Cardiac muscle cell (in vitro differentiated cells and primary cell): Measurements from ENCODE around the gene ANO5. TPM values are rescaled to one million over a fixed set of nuclear protein-coding genes. Genes with fewer than 3 reads are reported as not detected.

Source experiments
- DNase-seq, 2 donors: peaks; one replicate each; pipeline versions ENCODE4 v3.0.0 to v3.0.0-alpha.2; 2010 to 2017; ENCODE audit warnings: low read depth in 1 of 2, low spot score in 1 of 2
- H3K27ac ChIP-seq: fragments of 200-600 bp; sonication (generic); 2 replicates; pipeline ENCODE4 v1.5.1; 2016
- H3K27me3 ChIP-seq: fragments of 200-600 bp; sonication (generic); 2 replicates; pipeline ENCODE4 v1.6.0; 2016; ENCODE audit warnings: control low read depth
- H3K36me3 ChIP-seq: fragments of 200-600 bp; sonication (generic); 2 replicates; pipeline ENCODE4 v1.5.1; 2016; ENCODE audit warnings: control low read depth
- H3K4me1 ChIP-seq: fragments of 200-600 bp; sonication (generic); 2 replicates; pipeline ENCODE4 v1.8.1; 2017; ENCODE audit warnings: low read depth, mild to moderate bottlenecking, mixed run types
- H3K4me3 ChIP-seq: fragments of 200-600 bp; sonication (generic); 2 replicates; pipeline ENCODE4 v1.5.1; 2016; ENCODE audit warnings: mild to moderate bottlenecking
- H3K9me3 ChIP-seq: fragments of 200-600 bp; sonication (generic); 2 replicates; pipeline ENCODE4 v1.5.1; 2017; ENCODE audit warnings: low read depth, mild to moderate bottlenecking, control low read depth
- polyA plus RNA-seq: library from polyadenylated mRNA; unstranded; fragments of >200 nt; fragmentation: Nextera tagmentation; extraction: Ambion mirVana; gene quantifications from 2 replicates; pipeline ENCODE4 v1.2.1, GENCODE V29; 2016
- total RNA-seq: library from RNA; depleted of rRNA; stranded (reverse); fragments of >200 nt; gene quantifications from 2 replicates; pipeline ENCODE4 v1.2.3, GENCODE V29; 2016
- TF ChIP-seq, protein P1 (sequence below): IDR thresholded peaks from 2 replicates; pipeline ENCODE4 v1.5.1; 2012; ENCODE audit warnings: low read depth, mild to moderate bottlenecking, low read length

ANO5 gene
- total and polyA plus RNA-seq, 2 experiments from 2014 or later: 5.3 to 10.9 TPM

DNA sequence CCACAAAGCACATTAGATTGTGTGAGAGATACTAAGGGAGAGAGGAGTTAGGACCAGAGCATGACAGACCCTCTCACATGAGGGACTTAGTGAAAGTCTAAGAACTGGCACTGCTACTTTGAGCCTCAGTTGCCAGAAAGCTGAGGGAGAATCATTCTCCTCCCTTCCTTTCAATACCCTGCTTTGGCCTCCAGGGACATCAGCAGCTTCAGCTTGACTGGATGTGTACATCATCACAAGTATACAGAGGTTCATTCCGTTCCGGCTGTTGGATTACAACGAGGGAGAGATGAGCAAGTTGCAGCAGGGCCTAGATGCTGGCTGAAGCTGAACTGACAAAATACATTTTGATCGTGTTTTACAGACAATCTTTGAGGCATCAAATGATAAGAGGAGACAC lies 15.7 kb upstream of the ANO5 start:
- Histone ChIP-seq H3K4me3 (no peak overlapping the region), H3K27ac (no peak overlapping the region), H3K4me1 (no peaks in the 10 kb centered on the region), H3K27me3 (no peaks in the 10 kb centered on the region), H3K36me3 (no peaks in the 10 kb centered on the region), H3K9me3 (no peaks in the 10 kb centered on the region)
- no peak for DNase-seq
- TF ChIP-seq, protein P1, sequence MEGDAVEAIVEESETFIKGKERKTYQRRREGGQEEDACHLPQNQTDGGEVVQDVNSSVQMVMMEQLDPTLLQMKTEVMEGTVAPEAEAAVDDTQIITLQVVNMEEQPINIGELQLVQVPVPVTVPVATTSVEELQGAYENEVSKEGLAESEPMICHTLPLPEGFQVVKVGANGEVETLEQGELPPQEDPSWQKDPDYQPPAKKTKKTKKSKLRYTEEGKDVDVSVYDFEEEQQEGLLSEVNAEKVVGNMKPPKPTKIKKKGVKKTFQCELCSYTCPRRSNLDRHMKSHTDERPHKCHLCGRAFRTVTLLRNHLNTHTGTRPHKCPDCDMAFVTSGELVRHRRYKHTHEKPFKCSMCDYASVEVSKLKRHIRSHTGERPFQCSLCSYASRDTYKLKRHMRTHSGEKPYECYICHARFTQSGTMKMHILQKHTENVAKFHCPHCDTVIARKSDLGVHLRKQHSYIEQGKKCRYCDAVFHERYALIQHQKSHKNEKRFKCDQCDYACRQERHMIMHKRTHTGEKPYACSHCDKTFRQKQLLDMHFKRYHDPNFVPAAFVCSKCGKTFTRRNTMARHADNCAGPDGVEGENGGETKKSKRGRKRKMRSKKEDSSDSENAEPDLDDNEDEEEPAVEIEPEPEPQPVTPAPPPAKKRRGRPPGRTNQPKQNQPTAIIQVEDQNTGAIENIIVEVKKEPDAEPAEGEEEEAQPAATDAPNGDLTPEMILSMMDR: no peak

DNA sequence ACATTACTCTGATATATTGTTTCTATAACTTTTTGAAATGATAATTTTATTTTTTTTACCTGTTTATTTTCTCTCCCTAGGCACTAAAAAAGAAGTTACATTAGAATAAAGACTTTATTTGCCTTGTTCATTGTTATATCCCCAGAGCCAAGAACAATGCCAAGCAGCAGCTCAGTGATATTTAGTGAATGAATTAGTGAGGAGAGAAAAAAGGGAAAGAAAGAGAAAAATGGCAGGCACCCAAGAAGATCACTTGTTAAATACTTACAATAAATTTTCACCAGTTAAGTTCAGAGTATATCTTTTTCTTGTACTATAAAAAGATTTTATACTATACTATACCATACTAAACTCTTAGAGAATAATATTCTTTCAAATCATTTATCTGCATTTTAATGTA lies 13.3 kb upstream of the ANO5 start:
- Histone ChIP-seq H3K9me3 (no peaks in the 10 kb centered on the region), H3K27ac (no peak overlapping the region), H3K27me3 (no peaks in the 10 kb centered on the region), H3K4me3 (no peak overlapping the region), H3K4me1 (no peaks in the 10 kb centered on the region), H3K36me3 (no peaks in the 10 kb centered on the region)
- DNase-seq: no peak
- TF ChIP-seq, protein P1: no peak

DNA sequence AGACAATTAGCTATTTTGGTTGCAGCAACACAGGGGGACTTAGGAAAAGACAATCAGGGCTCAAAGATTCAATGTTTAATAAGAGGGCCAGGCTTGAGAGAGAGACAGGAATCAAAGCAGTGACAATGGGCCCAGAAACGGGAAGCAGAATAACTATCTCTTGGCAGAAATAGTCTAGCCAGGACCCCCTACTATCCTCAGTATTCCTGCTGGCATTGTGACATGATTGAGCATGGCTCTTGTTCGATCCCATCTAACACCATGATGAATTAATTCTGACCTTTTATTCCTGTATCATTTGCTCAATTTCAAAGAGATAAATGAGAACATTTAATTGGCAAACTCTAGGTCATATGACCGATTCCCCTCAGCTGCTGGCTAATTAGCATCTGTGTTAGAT lies 12.8 kb upstream of the ANO5 start:
- Histone ChIP-seq H3K27me3 (no peaks in the 10 kb centered on the region), H3K36me3 (no peaks in the 10 kb centered on the region), H3K4me1 (no peaks in the 10 kb centered on the region), H3K4me3 (no peak overlapping the region), H3K9me3 (no peaks in the 10 kb centered on the region), H3K27ac (no peak overlapping the region)
- TF ChIP-seq, protein P1: no peak
- no peak for DNase-seq

DNA sequence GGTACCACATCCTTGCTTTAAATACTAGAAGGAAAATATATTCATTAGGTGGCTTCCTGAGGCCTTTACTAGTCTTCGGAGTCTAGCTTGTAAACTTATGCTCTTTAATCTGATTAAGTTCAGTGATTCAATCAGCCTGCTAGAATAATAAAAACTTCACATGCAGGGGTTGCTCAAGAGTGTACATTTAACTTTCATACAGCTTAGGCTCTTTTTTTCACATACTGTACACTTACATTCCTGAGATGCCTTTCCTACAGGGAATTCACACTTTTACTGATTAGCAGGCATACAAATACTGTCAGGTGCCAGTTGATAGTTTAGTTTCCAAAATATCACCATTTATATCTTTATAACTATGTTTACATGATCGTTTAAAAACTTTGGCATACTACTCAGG lies 3.2 kb upstream of the ANO5 start:
- no peaks in the 10 kb centered on the region for H3K9me3 ChIP-seq
- TF ChIP-seq, protein P1: no peak
- DNase-seq: peak in 1 of 2 donors; percentile 35
- no peaks in the 10 kb centered on the region for H3K27me3 ChIP-seq
- peaks cover 7% of the 10 kb centered on the region for H3K4me1 ChIP-seq
- no peak overlapping the region for H3K4me3 ChIP-seq
- no peak overlapping the region for H3K27ac ChIP-seq
- no peaks in the 10 kb centered on the region for H3K36me3 ChIP-seq

DNA sequence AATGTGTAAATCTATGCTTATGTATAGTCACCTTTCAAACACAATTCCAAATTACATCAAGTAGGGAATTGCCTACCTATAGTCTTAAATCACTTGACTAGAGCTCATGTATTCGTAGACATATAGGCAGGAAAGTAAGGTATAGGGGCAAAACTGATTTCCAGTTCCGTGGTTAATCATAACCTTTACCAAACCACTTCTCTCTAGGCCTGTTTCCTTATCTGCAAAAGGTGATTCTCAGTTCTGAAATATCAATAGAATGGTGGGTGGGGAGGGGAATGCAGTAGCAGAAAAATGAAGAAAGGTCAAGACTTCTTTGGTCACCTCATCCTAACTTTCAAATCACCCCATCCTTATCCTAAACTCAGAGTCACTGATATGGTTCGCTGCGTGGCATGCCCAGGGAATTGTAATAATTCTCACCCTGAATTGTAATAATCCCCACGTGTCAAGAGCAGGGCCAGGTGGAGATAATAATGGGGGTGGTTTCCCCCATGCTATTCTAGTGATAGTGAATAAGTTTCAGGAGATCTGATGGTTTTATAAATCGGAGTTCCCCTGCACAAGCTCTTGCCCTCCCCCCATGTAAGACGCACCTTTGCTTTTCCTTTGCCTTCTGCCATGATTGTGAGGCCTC lies 1.9 kb upstream of the ANO5 start:
- Histone ChIP-seq H3K4me1 (peaks cover 8% of the 10 kb centered on the region), H3K9me3 (no peaks in the 10 kb centered on the region), H3K27me3 (no peaks in the 10 kb centered on the region), H3K27ac (no peak overlapping the region), H3K36me3 (no peaks in the 10 kb centered on the region), H3K4me3 (no peak overlapping the region)
- DNase-seq: no peak
- TF ChIP-seq, protein P1: no peak
